RWPE2 (cell line): ENCODE results near the gene CEBPZOS.

Experiments
- ATAC-seq: fragments of 200-7000 bp; cut with Tn5 transposase; 3 replicates; pipeline ENCODE4 v1.9.1; 2021; ENCODE audit warnings: low read depth
- DNase-seq: peaks from one replicate; pipeline ENCODE4 v3.0.0-alpha.2; 2020; ENCODE audit warnings: low spot score
- H3K27ac ChIP-seq: fragments of 450-650 bp; 2 replicates; pipeline ENCODE4 v1.5.1; 2017; ENCODE audit warnings: mild to moderate bottlenecking; ENCODE audit not compliant: poor library complexity, severe bottlenecking
- H3K27me3 ChIP-seq: fragments of 250-450 bp; sonication (Bioruptor Pico); 2 replicates; pipeline ENCODE4 v1.5.1; 2021; ENCODE audit warnings: mild to moderate bottlenecking, moderate library complexity; ENCODE audit not compliant: insufficient read depth, poor library complexity, severe bottlenecking
- H3K36me3 ChIP-seq: fragments of 250-450 bp; sonication (Bioruptor Pico); 2 replicates; pipeline ENCODE4 v1.5.1; 2020; ENCODE audit warnings: low read depth, mild to moderate bottlenecking, moderate library complexity
- H3K4me1 ChIP-seq: fragments of 250-450 bp; sonication (Bioruptor Pico); 2 replicates; pipeline ENCODE4 v1.5.1; 2021; ENCODE audit warnings: mild to moderate bottlenecking, moderate library complexity; ENCODE audit not compliant: insufficient read depth, poor library complexity, severe bottlenecking
- H3K4me3 ChIP-seq: fragments of 250-450 bp; sonication (Bioruptor Pico); 2 replicates; pipeline ENCODE4 v1.5.1; 2021; ENCODE audit warnings: mild to moderate bottlenecking, moderate library complexity; ENCODE audit not compliant: severe bottlenecking
- H3K9me3 ChIP-seq: fragments of 250-450 bp; sonication (Bioruptor Pico); 2 replicates; pipeline ENCODE4 v1.5.1; 2021; ENCODE audit warnings: mild to moderate bottlenecking, moderate library complexity; ENCODE audit not compliant: severe bottlenecking
- TF ChIP-seq, protein P1 (sequence below): fragments of 450-650 bp; IDR thresholded peaks from one replicate; pipeline ENCODE4 v1.5.1; 2017; ENCODE audit warnings: mild to moderate bottlenecking, moderate library complexity; ENCODE audit not compliant: poor library complexity, severe bottlenecking

The CEBPZOS gene

DNA sequence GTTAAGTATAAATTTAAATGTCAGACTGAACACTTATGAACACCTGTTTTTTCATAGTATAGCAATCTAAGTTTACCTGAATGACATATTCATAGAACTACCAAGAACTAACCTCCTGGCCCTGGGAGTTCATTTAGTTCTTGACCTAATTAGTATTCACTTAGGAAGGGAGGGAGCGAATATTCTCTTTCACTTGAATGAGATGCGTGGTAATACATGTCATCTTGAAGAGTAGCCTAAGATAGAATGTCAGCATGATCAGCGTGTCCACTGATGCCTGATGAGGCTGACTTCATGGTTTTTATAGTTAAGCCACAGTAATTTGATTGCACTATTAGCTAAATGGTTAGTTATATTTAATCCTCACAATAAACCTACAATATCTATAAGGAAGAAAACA is 48.5 kb downstream of the CEBPZOS start:
- Histone ChIP-seq H3K27ac (no peak overlapping the region), H3K9me3 (no peaks in the 10 kb centered on the region), H3K27me3 (no peaks in the 10 kb centered on the region), H3K4me1 (no peaks in the 10 kb centered on the region), H3K4me3 (no peak overlapping the region), H3K36me3 (peaks cover 87% of the 10 kb centered on the region)
- no peak for DNase-seq
- TF ChIP-seq, protein P1, sequence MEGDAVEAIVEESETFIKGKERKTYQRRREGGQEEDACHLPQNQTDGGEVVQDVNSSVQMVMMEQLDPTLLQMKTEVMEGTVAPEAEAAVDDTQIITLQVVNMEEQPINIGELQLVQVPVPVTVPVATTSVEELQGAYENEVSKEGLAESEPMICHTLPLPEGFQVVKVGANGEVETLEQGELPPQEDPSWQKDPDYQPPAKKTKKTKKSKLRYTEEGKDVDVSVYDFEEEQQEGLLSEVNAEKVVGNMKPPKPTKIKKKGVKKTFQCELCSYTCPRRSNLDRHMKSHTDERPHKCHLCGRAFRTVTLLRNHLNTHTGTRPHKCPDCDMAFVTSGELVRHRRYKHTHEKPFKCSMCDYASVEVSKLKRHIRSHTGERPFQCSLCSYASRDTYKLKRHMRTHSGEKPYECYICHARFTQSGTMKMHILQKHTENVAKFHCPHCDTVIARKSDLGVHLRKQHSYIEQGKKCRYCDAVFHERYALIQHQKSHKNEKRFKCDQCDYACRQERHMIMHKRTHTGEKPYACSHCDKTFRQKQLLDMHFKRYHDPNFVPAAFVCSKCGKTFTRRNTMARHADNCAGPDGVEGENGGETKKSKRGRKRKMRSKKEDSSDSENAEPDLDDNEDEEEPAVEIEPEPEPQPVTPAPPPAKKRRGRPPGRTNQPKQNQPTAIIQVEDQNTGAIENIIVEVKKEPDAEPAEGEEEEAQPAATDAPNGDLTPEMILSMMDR = no peak
- ATAC-seq = no peak

DNA sequence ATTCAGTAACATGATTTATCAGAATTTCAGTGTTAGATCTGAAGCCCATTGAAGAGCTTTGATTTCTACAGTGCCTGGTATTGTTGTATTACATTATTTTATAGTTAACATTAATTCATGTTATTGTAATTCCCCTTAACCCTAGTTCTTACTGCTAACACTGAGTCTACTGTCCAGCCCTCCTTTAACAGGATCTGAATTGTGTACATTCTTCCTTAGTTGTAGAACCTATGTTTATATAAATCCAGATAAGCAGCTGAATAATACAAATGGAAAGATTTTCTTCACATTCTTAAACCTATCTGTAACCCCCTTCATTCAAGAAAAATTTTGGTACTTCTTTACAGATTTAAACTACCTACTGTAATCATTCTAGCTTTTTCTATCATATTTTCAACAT is 49.9 kb downstream of the CEBPZOS start:
- no peaks in the 10 kb centered on the region for H3K4me1 ChIP-seq
- ATAC-seq = no peak
- DNase-seq = no peak
- TF ChIP-seq, protein P1 = no peak
- peaks cover 90% of the 10 kb centered on the region for H3K36me3 ChIP-seq
- H3K27me3 ChIP-seq = no peaks in the 10 kb centered on the region
- H3K27ac ChIP-seq = no peak overlapping the region
- no peak overlapping the region for H3K4me3 ChIP-seq
- H3K9me3 ChIP-seq = no peaks in the 10 kb centered on the region

DNA sequence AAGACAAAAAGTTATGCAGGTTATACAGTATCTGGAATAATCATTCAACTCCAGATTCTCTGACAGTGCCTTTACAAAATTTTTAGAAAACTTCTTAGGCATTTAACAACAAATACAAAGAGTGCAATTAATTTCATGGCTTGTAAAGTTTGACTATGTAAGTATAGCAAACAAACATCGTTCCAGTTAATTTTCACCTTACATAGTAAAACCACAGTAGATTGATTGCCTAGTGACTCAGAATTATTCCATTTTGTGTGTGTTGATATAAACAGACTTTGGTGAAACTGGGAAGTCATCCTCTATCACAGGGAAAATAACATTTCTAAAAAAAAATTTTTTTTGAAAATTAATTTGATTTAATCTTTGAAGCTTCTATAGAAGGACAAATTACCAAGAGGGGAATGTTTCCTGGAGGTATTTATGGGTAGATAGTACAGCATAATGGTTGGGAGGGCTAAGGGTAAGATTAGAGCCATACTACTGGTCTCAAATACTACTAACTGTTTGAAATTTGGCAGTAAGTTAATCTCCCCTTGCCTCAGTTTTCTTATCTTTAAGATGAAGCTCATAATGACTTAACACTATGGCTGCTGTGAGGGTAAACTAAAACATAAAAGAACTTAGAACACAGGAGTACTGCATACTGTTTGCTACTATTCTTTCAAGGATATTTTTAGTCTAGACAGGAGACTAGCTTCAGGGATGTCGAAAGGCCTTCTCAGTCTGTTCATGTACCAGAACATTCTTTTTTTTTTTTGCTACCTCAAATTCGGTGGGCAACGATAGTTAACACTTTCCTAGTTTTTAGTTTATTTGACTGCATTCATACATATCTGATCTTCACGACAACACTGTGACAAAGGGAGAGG is 54.8 kb downstream of the CEBPZOS start:
- H3K4me3 ChIP-seq = no peak overlapping the region
- H3K36me3 ChIP-seq = peaks cover 99% of the 10 kb centered on the region
- ATAC-seq = no peak
- H3K4me1 ChIP-seq = no peaks in the 10 kb centered on the region
- no peaks in the 10 kb centered on the region for H3K9me3 ChIP-seq
- DNase-seq = no peak
- H3K27ac ChIP-seq = no peak overlapping the region
- TF ChIP-seq, protein P1 = no peak
- no peaks in the 10 kb centered on the region for H3K27me3 ChIP-seq
